Liver (tissue), 10 donors: Measurements from ENCODE around the gene PKP3. TPM values are rescaled to one million over a fixed set of nuclear protein-coding genes. Genes with fewer than 3 reads are reported as not detected.

Source experiments
- DNase-seq: peaks from one replicate; pipeline ENCODE4 v3.0.0-alpha.2; 2017; ENCODE audit warnings: low spot score
- H3K27ac ChIP-seq, 2 donors: one replicate each; pipeline ENCODE4 v1.7.0; 2013; ENCODE audit warnings: inconsistent platforms in 2 of 2, low read length in 2 of 2, control low read depth in 1 of 2, low read depth in 1 of 2, mild to moderate bottlenecking in 1 of 2
- H3K27me3 ChIP-seq, 4 donors: one replicate each; pipeline versions ENCODE4 v1.6.1 to v1.7.0; 2013; ENCODE audit warnings: low read length in 3 of 4, inconsistent platforms in 1 of 4, mild to moderate bottlenecking in 1 of 4, moderate library complexity in 1 of 4; ENCODE audit not compliant: control insufficient read depth in 4 of 4, insufficient read depth in 4 of 4
- H3K36me3 ChIP-seq, 4 donors: one replicate each; pipeline versions ENCODE4 v1.6.1 to v1.7.0; 2013; ENCODE audit warnings: low read length in 3 of 4, mild to moderate bottlenecking in 3 of 4, low read depth in 1 of 4, moderate library complexity in 1 of 4; ENCODE audit not compliant: control insufficient read depth in 4 of 4, insufficient read depth in 3 of 4
- H3K4me1 ChIP-seq, 4 donors: one replicate each; pipeline versions ENCODE4 v1.6.1 to v1.7.0; 2013; ENCODE audit warnings: low read length in 3 of 4, mild to moderate bottlenecking in 3 of 4, moderate library complexity in 1 of 4; ENCODE audit not compliant: control insufficient read depth in 4 of 4, insufficient read depth in 4 of 4
- H3K4me3 ChIP-seq, 3 donors: one replicate each; pipeline versions ENCODE4 v1.6.1 to v1.7.0; 2013; ENCODE audit warnings: low read length in 3 of 3, control low read depth in 1 of 3, low read depth in 1 of 3, mild to moderate bottlenecking in 1 of 3
- H3K9ac ChIP-seq, 2 donors: one replicate each; pipeline ENCODE4 v1.7.0; 2013; ENCODE audit warnings: low read length in 2 of 2, mild to moderate bottlenecking in 2 of 2, moderate library complexity in 2 of 2, control low read depth in 1 of 2, low read depth in 1 of 2
- H3K9me3 ChIP-seq, 4 donors: one replicate each; pipeline versions ENCODE4 v1.6.1 to v1.7.0; 2013; ENCODE audit warnings: low read length in 3 of 4; ENCODE audit not compliant: control insufficient read depth in 4 of 4
- FOXA1 ChIP-seq: IDR thresholded peaks from 2 replicates; pipeline ENCODE4 v1.6.1; 2016; ENCODE audit warnings: antibody characterized with exemption
- FOXA2 ChIP-seq: IDR thresholded peaks from 2 replicates; pipeline ENCODE4 v1.6.1; 2016; ENCODE audit warnings: antibody characterized with exemption
- GABPA ChIP-seq, 2 donors: IDR thresholded peaks in 1 of 2; conservative IDR thresholded peaks in 1 of 2; 2 replicates each; pipeline ENCODE4 v1.6.1; 2016; ENCODE audit warnings: antibody characterized with exemption in 2 of 2, mild to moderate bottlenecking in 1 of 2, moderate library complexity in 1 of 2
- JUND ChIP-seq, 2 donors: IDR thresholded peaks; 2 replicates each; pipeline ENCODE4 v1.6.1; 2016; ENCODE audit warnings: antibody characterized with exemption in 2 of 2
- NR2F2 ChIP-seq: IDR thresholded peaks from 2 replicates; pipeline ENCODE4 v1.6.1; 2016; ENCODE audit warnings: antibody characterized with exemption
- SP1 ChIP-seq: IDR thresholded peaks from 2 replicates; pipeline ENCODE4 v1.6.1; 2018; ENCODE audit warnings: antibody characterized with exemption, mild to moderate bottlenecking
- YY1 ChIP-seq: IDR thresholded peaks from 2 replicates; pipeline ENCODE4 v1.6.1; 2016; ENCODE audit warnings: antibody characterized with exemption, mild to moderate bottlenecking
- WGBS: extraction: QIAGEN DNeasy Blood & Tissue Kit; methylation state at CpG from one replicate; pipeline ENCODE4 v1.1.7; 2013; 5-methylcytosine and 5-hydroxymethylcytosine counted together
- polyA plus RNA-seq, 2 donors: library from polyadenylated mRNA; stranded (reverse) in 1 of 2; unstranded in 1 of 2; fragments of 200-250 nt in 1 of 2; fragments of >200 nt in 1 of 2; fragmentation: Nextera tagmentation in 1 of 2; extraction: Ambion mirVana in 1 of 2; gene quantifications; one replicate each; pipeline versions ENCODE4 v1.2.1 to v1.2.3, GENCODE V29; 2013 to 2015
- small RNA-seq: library from RNA; depleted of rRNA; stranded (forward); fragments of <200 nt; gene quantifications from one replicate; pipeline ENCODE3, GENCODE V24; 2014
- total RNA-seq, 2 donors: library from RNA; depleted of rRNA; stranded (reverse); fragments of >200 nt; gene quantifications; one replicate each; pipeline ENCODE4 v1.2.3, GENCODE V29; 2014
- TF ChIP-seq, protein P1 (sequence below): fragments of 150-350 bp; IDR thresholded peaks from 2 replicates; pipeline ENCODE4 v1.5.1; 2017; ENCODE audit warnings: improper control_type of control experiment, low read depth, low read length; ENCODE audit not compliant: missing input control
- donor health status: healthy.
- donor health status: healthy.
- donor health status: healthy.
- donor health status: healthy.
- donor health status: healthy.

The PKP3 gene
- total and polyA plus RNA-seq, 4 donors: 0.08 to 0.37 (median 0.25) TPM; not detected in 1

DNA sequence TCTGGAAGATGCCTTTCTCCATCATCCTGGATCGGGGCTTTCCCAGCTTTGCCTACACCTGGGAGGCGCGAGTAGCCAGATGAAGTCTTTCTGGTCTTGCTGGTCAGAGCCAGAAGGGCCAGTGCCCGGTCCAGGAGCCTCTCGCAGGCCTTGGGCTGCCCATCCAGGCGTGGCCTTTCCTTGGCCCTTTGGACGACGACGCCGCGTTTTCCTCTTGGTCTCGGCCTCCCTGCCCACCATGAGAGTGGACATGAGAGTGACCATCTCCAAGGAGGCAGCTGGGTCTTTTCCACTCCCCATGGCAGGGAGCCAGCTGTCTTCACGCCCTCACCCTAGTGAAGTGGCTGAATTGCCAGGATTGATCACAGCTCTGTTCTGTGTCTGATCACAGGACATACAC is 59.6 kb downstream of the PKP3 start:
- H3K27ac ChIP-seq: no peak overlapping the region
- TF ChIP-seq GABPA (IDR thresholded peaks at IDR 0.05 in 1 of 2, conservative IDR thresholded peaks at IDR 0.05 in 1 of 2) (no peak), FOXA1 (no peak), YY1 (no peak), SP1 (no peak)
- WGBS: 90% methylated on average over 13 of the region's 13 CpGs
- H3K9me3 ChIP-seq: no peaks in the 10 kb centered on the region
- H3K9ac ChIP-seq: no peak overlapping the region
- no peak for DNase-seq
- peaks cover 8 to 27% (median 20%) of the 10 kb centered on the region in 4 donors for H3K4me1 ChIP-seq
- H3K36me3 ChIP-seq: peaks cover 3 to 18% (median 5%) of the 10 kb centered on the region in 4 donors
- H3K27me3 ChIP-seq: no peaks in the 10 kb centered on the region
- no peak overlapping the region for H3K4me3 ChIP-seq

DNA sequence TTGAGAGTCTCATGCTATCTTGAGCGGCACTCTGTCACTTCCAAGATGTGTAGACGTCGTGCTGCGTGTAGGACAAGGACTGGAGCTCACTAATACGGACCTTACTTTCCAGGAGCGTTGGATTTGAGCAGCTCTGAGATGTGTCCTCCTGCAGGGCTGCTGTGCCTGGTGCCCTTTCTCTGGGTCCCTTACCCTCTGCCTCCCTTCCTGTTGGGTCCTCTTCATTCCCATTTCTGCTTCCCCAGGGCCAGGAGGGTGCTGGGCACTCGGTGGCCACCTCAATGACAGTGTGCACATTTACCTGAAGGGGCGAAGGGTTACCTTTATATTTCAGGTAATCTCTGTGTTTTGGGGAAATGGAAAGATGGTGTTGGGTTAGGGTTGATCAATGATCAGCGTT is 60.0 kb downstream of the PKP3 start:
- WGBS: 92% methylated on average over 9 of the region's 9 CpGs

More for the DNA sequence above, 60.0 kb downstream of the PKP3 start:
- Histone ChIP-seq H3K36me3 (peaks cover 3 to 18% (median 5%) of the 10 kb centered on the region in 4 donors), H3K27ac (no peak overlapping the region), H3K9me3 (no peaks in the 10 kb centered on the region), H3K9ac (no peak overlapping the region), H3K4me3 (no peak overlapping the region), H3K27me3 (no peaks in the 10 kb centered on the region), H3K4me1 (peaks cover 8 to 22% (median 16%) of the 10 kb centered on the region in 4 donors)
- TF ChIP-seq FOXA2: no peak
- no peak for TF ChIP-seq JUND (IDR thresholded peaks at IDR 0.05)
- TF ChIP-seq, protein P1, sequence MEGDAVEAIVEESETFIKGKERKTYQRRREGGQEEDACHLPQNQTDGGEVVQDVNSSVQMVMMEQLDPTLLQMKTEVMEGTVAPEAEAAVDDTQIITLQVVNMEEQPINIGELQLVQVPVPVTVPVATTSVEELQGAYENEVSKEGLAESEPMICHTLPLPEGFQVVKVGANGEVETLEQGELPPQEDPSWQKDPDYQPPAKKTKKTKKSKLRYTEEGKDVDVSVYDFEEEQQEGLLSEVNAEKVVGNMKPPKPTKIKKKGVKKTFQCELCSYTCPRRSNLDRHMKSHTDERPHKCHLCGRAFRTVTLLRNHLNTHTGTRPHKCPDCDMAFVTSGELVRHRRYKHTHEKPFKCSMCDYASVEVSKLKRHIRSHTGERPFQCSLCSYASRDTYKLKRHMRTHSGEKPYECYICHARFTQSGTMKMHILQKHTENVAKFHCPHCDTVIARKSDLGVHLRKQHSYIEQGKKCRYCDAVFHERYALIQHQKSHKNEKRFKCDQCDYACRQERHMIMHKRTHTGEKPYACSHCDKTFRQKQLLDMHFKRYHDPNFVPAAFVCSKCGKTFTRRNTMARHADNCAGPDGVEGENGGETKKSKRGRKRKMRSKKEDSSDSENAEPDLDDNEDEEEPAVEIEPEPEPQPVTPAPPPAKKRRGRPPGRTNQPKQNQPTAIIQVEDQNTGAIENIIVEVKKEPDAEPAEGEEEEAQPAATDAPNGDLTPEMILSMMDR: no peak
- TF ChIP-seq NR2F2: no peak
- DNase-seq: no peak

Small RNA genes within 50 kb of the gene (small RNA-seq; reads per million reads assigned to genes)
- gene RN7SL838P: not detected

Other genes starting within 250 kb of the PKP3 start
- not detected for gene SCGB1C1, start 201.1 kb upstream of the PKP3 start, total RNA-seq
- not detected for gene SCGB1C1, start 201.1 kb upstream of the PKP3 start, polyA plus RNA-seq
- gene BET1L, start 186.8 kb upstream of the PKP3 start, total RNA-seq: 10 to 100 TPM in 1 of 2 donors, 1 to 10 TPM in 1; 7.6 to 23.3 TPM
- gene BET1L, start 186.8 kb upstream of the PKP3 start, polyA plus RNA-seq: 10 to 100 TPM; 23.5 to 32.6 TPM
- 10 to 100 TPM; 36.7 to 49.6 TPM for gene RIC8A, start 186.5 kb upstream of the PKP3 start, total RNA-seq
- gene RIC8A, start 186.5 kb upstream of the PKP3 start, polyA plus RNA-seq: 10 to 100 TPM; 12.5 to 32.4 TPM
- 10 to 100 TPM in 1 of 2 donors, 1 to 10 TPM in 1; 9.9 to 13.7 TPM for gene SIRT3, start 157.9 kb upstream of the PKP3 start, total RNA-seq
- 10 to 100 TPM; 15.4 to 17.1 TPM for gene SIRT3, start 157.9 kb upstream of the PKP3 start, polyA plus RNA-seq
- gene PSMD13, start 157.2 kb upstream of the PKP3 start, total RNA-seq: 10 to 100 TPM; 50.8 to 56.7 TPM
- gene PSMD13, start 157.2 kb upstream of the PKP3 start, polyA plus RNA-seq: 10 to 100 TPM; 48.8 to 54.7 TPM
- 1 to 10 TPM in 1 of 2 donors, under 1 TPM in 1; 0.05 to 5.7 TPM for gene NLRP6, start 115.8 kb upstream of the PKP3 start, total RNA-seq
- gene NLRP6, start 115.8 kb upstream of the PKP3 start, polyA plus RNA-seq: 1 to 10 TPM in 1 of 2 donors, under 1 TPM in 1; 0.80 to 1.1 TPM
- 10 to 100 TPM in 1 of 2 donors, 1 to 10 TPM in 1; 1.3 to 11.4 TPM for gene PGGHG, start 105.1 kb upstream of the PKP3 start, total RNA-seq
- 1 to 10 TPM; 5.4 to 9.6 TPM for gene PGGHG, start 105.1 kb upstream of the PKP3 start, polyA plus RNA-seq
- gene IFITM5, start 94.7 kb upstream of the PKP3 start, total RNA-seq: not detected
- gene IFITM5, start 94.7 kb upstream of the PKP3 start, polyA plus RNA-seq: not detected
- 10 to 100 TPM in 1 of 2 donors, 1 to 10 TPM in 1; 8.5 to 49.0 TPM for gene IFITM2, start 86.4 kb upstream of the PKP3 start, total RNA-seq
- gene IFITM2, start 86.4 kb upstream of the PKP3 start, polyA plus RNA-seq: 1,000 to 10,000 TPM in 1 of 2 donors, 100 to 1,000 TPM in 1; 759 to 1,441 TPM
- 10 to 100 TPM; 12.6 to 37.4 TPM for gene IFITM1, start 80.2 kb upstream of the PKP3 start, total RNA-seq
- 100 to 1,000 TPM in 1 of 2 donors, 10 to 100 TPM in 1; 96.0 to 113 TPM for gene IFITM1, start 80.2 kb upstream of the PKP3 start, polyA plus RNA-seq
- 100 to 1,000 TPM in 1 of 2 donors, 10 to 100 TPM in 1; 48.6 to 105 TPM for gene IFITM3, start 73.3 kb upstream of the PKP3 start, total RNA-seq
- 1,000 to 10,000 TPM; 2,070 to 2,255 TPM for gene IFITM3, start 73.3 kb upstream of the PKP3 start, polyA plus RNA-seq
- gene B4GALNT4, start 24.7 kb upstream of the PKP3 start, total RNA-seq: under 1 TPM; 0.42 TPM
- under 1 TPM in 1 of 2 donors, not detected in 1; 0.15 TPM for gene B4GALNT4, start 24.7 kb upstream of the PKP3 start, polyA plus RNA-seq
- gene SIGIRR, start 20.8 kb downstream of the PKP3 start, total RNA-seq: 10 to 100 TPM; 12.4 to 46.7 TPM
- 10 to 100 TPM; 70.6 to 87.7 TPM for gene SIGIRR, start 20.8 kb downstream of the PKP3 start, polyA plus RNA-seq
- gene ANO9, start 47.8 kb downstream of the PKP3 start, total RNA-seq: under 1 TPM; 0.37 to 0.75 TPM
- under 1 TPM; 0.20 to 0.42 TPM for gene ANO9, start 47.8 kb downstream of the PKP3 start, polyA plus RNA-seq
- 10 to 100 TPM; 12.0 to 15.6 TPM for gene PTDSS2, start 56.1 kb downstream of the PKP3 start, total RNA-seq
- gene PTDSS2, start 56.1 kb downstream of the PKP3 start, polyA plus RNA-seq: 1 to 10 TPM; 5.1 to 8.4 TPM
- gene RNH1, start 113.0 kb downstream of the PKP3 start, total RNA-seq: 10 to 100 TPM; 68.5 to 77.8 TPM
- 10 to 100 TPM; 75.7 to 99.1 TPM for gene RNH1, start 113.0 kb downstream of the PKP3 start, polyA plus RNA-seq
- gene HRAS, start 141.4 kb downstream of the PKP3 start, total RNA-seq: 1 to 10 TPM; 4.7 to 8.6 TPM
- 10 to 100 TPM; 13.2 to 17.4 TPM for gene HRAS, start 141.4 kb downstream of the PKP3 start, polyA plus RNA-seq
- under 1 TPM; 0.17 to 0.23 TPM for gene LRRC56, start 143.3 kb downstream of the PKP3 start, total RNA-seq
- gene LRRC56, start 143.3 kb downstream of the PKP3 start, polyA plus RNA-seq: under 1 TPM; 0.08 to 0.46 TPM
- gene LMNTD2, start 166.5 kb downstream of the PKP3 start, total RNA-seq: 1 to 10 TPM; 1.2 to 2.9 TPM
- 1 to 10 TPM; 1.6 to 4.6 TPM for gene LMNTD2, start 166.5 kb downstream of the PKP3 start, polyA plus RNA-seq
- gene RASSF7, start 166.8 kb downstream of the PKP3 start, total RNA-seq: 10 to 100 TPM; 11.5 to 35.5 TPM
- gene RASSF7, start 166.8 kb downstream of the PKP3 start, polyA plus RNA-seq: 10 to 100 TPM; 38.3 to 50.4 TPM
- 10 to 100 TPM; 22.4 to 25.2 TPM for gene PHRF1, start 182.3 kb downstream of the PKP3 start, total RNA-seq
- gene PHRF1, start 182.3 kb downstream of the PKP3 start, polyA plus RNA-seq: 10 to 100 TPM in 1 of 2 donors, 1 to 10 TPM in 1; 2.4 to 15.1 TPM
- 10 to 100 TPM; 15.7 to 62.4 TPM for gene IRF7, start 221.7 kb downstream of the PKP3 start, total RNA-seq
- gene IRF7, start 221.7 kb downstream of the PKP3 start, polyA plus RNA-seq: 10 to 100 TPM; 23.8 to 50.3 TPM
- gene CDHR5, start 230.7 kb downstream of the PKP3 start, total RNA-seq: 10 to 100 TPM; 34.8 to 79.7 TPM
- gene CDHR5, start 230.7 kb downstream of the PKP3 start, polyA plus RNA-seq: 10 to 100 TPM; 29.4 to 86.2 TPM
- gene SCT, start 233.0 kb downstream of the PKP3 start, total RNA-seq: not detected
- gene SCT, start 233.0 kb downstream of the PKP3 start, polyA plus RNA-seq: not detected
- gene DRD4, start 243.1 kb downstream of the PKP3 start, total RNA-seq: not detected
- gene DRD4, start 243.1 kb downstream of the PKP3 start, polyA plus RNA-seq: not detected